ENCODE results near the gene MAP6.

Gene MAP6

GRCh38 chr11:75553182-75553581 is 115.7 kb downstream of the MAP6 start:
- DNase-seq (ENCODE audit: low spot score), result no peak

DNA sequence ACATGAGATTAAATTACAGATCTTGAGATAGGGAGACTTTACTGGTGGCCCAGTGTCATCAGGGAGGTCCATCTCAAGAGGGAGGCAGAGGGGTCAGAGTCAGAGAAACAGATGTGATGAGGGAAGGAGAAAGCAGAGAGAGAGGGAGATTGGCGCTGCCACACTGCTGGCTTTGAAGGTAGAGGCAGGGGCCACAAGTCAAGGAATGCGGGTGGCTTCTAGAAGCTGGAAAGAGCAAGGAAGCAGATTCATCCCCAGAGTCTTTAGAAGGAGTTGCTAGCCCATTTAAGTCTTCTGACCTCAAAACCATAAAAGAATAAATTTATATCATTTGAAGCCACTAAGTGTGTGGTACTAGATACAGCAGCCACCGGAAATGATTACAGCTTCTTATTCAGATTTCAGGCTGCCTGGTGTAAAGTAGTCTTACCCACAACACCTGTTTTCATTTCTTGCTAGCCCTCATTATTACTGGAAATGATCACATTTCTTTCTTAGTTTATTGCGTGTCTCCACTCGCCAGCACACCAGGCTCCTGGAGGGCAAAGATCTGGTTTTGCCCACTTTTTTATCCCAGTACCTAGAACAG is 119.4 kb downstream of the MAP6 start:
- no peak for DNase-seq (ENCODE audit: low spot score)

- no peak for DNase-seq (ENCODE audit: low spot score)
These were observed 120.1 kb downstream of the MAP6 start for GRCh38 chr11:75548595-75549272.

DNA sequence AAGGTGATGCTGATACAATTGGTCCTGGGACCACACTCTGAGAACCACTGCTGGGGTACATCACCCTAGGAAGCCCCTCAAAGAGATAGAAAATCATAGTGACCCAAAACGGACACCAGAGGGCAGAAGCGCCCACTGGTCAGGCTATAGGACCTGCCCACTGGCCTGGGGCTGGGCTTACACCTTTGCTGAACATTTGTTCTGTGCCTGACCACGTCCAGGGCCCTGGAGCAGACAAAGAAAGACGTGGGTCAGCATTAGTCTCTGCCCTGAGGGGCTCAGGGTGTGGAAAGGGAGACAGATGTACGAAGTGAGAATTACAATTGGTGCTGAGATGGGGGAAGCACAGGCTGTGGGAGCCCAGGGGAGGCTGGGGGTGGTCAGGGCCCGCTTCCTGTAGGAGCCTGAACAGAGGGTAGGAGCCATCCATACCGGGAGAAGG is 121.2 kb downstream of the MAP6 start:
- peak; percentile 81 for DNase-seq (ENCODE audit: low spot score)

DNA sequence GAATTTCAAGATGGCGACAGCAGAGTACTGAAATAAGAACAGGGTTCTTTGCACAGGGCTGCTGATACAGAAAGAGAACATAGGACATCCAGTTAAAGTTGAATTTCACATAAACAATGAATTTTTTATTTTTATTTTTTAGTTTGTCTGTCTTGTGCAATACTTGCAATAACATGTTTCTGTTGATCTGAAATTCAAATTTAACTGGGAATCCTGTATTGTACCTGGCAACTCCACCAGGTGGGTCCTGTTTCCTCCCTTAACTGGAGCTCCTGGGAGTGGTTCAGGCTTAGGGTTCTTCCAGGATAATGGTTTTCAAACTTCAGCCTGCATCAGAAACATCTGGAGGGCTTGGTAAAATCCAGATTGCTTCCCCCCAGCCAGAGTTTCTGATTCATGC is 121.7 kb downstream of the MAP6 start:
- DNase-seq (ENCODE audit: low spot score), result no peak

- DNase-seq (ENCODE audit: low spot score), result no peak
These were observed 125.0 kb downstream of the MAP6 start for GRCh38 chr11:75543806-75544205.

- no peak for DNase-seq (ENCODE audit: low spot score)
These were observed 126.8 kb downstream of the MAP6 start for GRCh38 chr11:75542088-75542438.

DNA sequence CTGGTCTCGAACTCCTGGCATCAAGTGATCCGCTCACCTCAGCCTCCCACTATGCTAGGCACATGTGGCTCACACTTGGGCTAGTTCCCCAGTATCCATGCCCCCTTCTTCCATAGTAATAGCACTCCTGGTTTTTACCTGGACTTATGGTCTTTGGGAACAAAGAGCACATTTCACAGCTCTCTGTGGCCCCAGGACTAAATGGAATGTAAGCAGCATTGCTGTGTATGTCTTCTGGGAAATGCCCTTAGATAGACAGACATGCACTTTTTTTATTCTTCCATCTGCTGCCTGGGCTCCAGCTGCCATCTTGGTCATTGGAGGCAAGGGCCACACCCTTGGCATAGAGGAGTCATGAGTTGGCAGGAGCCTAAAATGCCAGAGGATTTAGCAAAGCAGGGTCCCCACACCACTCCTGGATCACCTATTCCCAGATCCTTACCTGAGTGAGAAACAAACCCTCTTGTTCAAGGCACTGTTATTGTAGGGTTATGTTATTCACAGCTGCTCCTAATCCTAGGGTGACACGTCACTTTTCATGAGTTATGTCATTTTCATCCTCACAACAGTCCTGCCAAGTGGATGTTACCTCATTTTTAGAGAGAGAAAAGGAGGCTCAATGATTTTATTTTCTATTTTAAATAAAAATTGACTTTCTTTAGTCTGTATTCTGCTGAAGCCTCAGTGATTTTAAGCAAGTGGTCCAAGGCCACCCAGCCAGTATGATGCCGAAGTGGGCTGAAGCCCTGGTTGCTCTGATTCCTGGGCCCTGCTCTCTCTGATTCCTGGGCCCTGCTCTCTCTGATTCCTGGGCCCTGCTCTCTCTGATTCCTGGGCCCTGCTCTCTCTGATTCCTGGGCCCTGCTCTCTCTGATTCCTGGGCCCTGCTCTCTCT is 127.4 kb downstream of the MAP6 start:
- DNase-seq (ENCODE audit: low spot score), result no peak

- DNase-seq (ENCODE audit: low spot score), result peak; percentile 47
These were observed 129.1 kb downstream of the MAP6 start for GRCh38 chr11:75539459-75540334.

DNA sequence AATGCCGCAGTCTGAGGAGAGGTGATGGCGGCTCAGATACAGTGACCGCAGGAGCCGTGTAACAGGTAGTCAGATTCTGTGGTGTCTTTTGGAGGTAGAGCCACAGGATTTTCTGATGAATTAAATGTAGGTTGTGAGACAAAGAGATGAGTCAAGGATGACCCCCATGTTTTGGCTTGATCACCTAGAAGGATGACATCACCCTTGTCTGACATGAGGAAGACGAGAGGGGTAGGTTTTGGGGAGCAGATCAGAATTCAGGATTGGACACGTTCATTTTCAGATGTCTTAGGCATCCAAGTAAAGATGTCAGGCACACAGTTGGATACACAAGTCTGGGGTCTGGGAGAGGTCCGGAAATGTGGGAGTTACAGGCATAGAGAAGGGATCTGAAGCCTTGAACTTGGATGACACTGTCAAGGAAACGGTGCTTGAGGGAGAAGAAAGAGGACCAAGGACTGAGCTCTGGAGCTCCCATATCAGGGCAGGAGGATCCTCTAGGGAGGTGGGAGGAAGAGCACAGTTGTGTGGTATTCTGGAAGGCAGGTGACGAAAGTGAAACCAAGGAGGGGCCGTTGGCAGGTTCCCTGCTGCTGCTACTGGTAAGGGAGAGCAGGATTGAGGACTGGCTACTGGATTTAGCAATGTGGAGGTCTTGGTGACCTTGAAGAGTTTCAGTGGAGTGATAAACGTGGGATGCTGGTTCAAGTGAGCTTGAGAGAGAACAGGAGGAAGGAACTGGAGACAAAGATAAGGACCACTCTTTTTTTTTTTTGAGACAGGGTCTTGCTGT is 130.5 kb downstream of the MAP6 start:
- DNase-seq (ENCODE audit: low spot score), result no peak

DNA sequence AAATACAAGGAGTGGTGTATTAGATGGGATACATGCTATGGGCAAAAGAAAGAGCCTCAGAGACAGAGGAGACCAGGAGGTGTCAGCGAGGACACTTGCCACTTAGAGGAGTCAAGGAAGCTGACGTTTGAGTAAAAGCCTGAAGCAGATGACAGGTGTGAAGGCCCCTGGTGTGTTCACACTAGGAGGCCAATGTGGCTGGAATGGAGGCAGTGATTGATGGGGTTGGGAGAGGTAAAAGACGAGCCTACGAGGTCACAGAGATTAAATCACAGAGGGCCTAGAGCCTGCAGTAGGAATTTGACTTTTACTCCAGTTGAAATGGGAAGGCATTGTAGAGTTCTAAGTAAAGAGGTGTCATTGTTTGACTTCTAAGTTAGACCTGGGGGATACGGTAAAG is 131.1 kb downstream of the MAP6 start:
- DNase-seq (ENCODE audit: low spot score), result no peak

Small RNAs within 50 kb of the gene (small RNA-seq; reads per million reads assigned to genes)
- gene AP001922.4, result 0 reads per million in 2 experiments

Data from SK-N-DZ (cell line).